Measurements from ENCODE around the gene NME3.

DNA sequence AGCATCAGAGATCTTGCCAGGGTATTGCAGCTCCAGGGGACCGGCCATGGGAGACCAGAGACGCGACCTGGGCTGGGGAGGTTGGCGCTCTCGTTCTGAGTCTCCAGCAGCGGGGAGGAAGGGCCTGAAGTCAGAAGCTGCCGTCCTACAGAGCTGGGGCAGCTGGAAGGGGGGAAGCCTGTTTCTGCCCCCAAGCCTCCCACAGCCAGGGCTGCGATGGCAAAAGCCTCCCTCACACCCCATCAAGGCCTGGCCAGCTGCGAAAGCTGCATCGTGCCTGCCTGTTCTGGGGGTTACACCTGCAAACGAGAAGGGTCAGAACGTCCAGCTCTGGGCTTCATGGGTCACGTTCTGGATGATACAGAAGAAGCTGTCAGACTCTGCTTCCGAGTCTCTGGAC, 39.3 kb downstream of the NME3 start:
- TF ChIP-seq, protein P1, sequence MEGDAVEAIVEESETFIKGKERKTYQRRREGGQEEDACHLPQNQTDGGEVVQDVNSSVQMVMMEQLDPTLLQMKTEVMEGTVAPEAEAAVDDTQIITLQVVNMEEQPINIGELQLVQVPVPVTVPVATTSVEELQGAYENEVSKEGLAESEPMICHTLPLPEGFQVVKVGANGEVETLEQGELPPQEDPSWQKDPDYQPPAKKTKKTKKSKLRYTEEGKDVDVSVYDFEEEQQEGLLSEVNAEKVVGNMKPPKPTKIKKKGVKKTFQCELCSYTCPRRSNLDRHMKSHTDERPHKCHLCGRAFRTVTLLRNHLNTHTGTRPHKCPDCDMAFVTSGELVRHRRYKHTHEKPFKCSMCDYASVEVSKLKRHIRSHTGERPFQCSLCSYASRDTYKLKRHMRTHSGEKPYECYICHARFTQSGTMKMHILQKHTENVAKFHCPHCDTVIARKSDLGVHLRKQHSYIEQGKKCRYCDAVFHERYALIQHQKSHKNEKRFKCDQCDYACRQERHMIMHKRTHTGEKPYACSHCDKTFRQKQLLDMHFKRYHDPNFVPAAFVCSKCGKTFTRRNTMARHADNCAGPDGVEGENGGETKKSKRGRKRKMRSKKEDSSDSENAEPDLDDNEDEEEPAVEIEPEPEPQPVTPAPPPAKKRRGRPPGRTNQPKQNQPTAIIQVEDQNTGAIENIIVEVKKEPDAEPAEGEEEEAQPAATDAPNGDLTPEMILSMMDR (IDR thresholded peaks at IDR 0.05) = no peak
- no peak for TF ChIP-seq POLR2A (IDR thresholded peaks at IDR 0.05)
